H9 (cell line): Measurements from ENCODE around the gene MAP4K3. TPM values are rescaled to one million over a fixed set of nuclear protein-coding genes. Genes with fewer than 3 reads are reported as not detected.
A peak's percentile ranks its signal among the peaks of the same experiment; 100 is the strongest.

Experiments used
- DNase-seq: peaks from one replicate; pipeline ENCODE4 v3.0.0-alpha.2; 2017
- H2AFZ ChIP-seq: one replicate; pipeline ENCODE4 v1.6.1; 2013; ENCODE audit warnings: mild to moderate bottlenecking, low read length, control low read depth, moderate library complexity
- H2AK5ac ChIP-seq: 2 replicates; pipeline ENCODE4 v1.6.1; 2013; ENCODE audit warnings: low read length, control low read depth, mixed read lengths; ENCODE audit not compliant: insufficient read length
- H2BK120ac ChIP-seq: one replicate; pipeline ENCODE4 v1.6.1; 2013; ENCODE audit warnings: low read depth, mild to moderate bottlenecking, low read length, control low read depth, inconsistent platforms; ENCODE audit not compliant: poor library complexity, severe bottlenecking
- H2BK12ac ChIP-seq: 2 replicates; pipeline ENCODE4 v1.6.1; 2013; ENCODE audit warnings: low read length, control low read depth, mixed read lengths, low read depth; ENCODE audit not compliant: insufficient read length
- H2BK15ac ChIP-seq: 2 replicates; pipeline ENCODE4 v1.6.1; 2013; ENCODE audit warnings: low read depth, low read length, control low read depth
- H2BK20ac ChIP-seq: one replicate; pipeline ENCODE4 v1.6.1; 2013; ENCODE audit warnings: low read depth, mild to moderate bottlenecking, low read length, control low read depth, inconsistent platforms; ENCODE audit not compliant: poor library complexity, severe bottlenecking
- H2BK5ac ChIP-seq: 2 replicates; pipeline ENCODE4 v1.6.1; 2013; ENCODE audit warnings: low read length, control low read depth, mixed read lengths; ENCODE audit not compliant: insufficient read length
- H3K14ac ChIP-seq: 2 replicates; pipeline ENCODE4 v1.6.1; 2013; ENCODE audit warnings: low read length, control low read depth; ENCODE audit not compliant: insufficient read depth
- H3K18ac ChIP-seq: 2 replicates; pipeline ENCODE4 v1.6.1; 2013; ENCODE audit warnings: low read depth, mild to moderate bottlenecking, mixed read lengths, low read length, control low read depth; ENCODE audit not compliant: insufficient read length
- H3K23ac ChIP-seq: 2 replicates; pipeline ENCODE4 v1.6.1; 2013; ENCODE audit warnings: low read length, control low read depth, mixed read lengths, low read depth; ENCODE audit not compliant: insufficient read length
- H3K23me2 ChIP-seq: 2 replicates; pipeline ENCODE4 v1.6.1; 2013; ENCODE audit warnings: low read depth, mild to moderate bottlenecking, mixed read lengths, low read length, control low read depth; ENCODE audit not compliant: insufficient read length, poor library complexity, severe bottlenecking
- H3K27ac ChIP-seq: 2 replicates; pipeline ENCODE4 v1.5.1; 2013; ENCODE audit warnings: low read length, control low read depth, mixed read lengths, low read depth; ENCODE audit not compliant: insufficient read length
- H3K27me3 ChIP-seq: 2 replicates; pipeline ENCODE4 v1.6.1; 2013; ENCODE audit warnings: low read length, control low read depth, inconsistent platforms; ENCODE audit not compliant: insufficient read depth
- H3K4ac ChIP-seq: 2 replicates; pipeline ENCODE4 v1.6.1; 2013; ENCODE audit warnings: low read depth, mild to moderate bottlenecking, control low read depth, inconsistent platforms, low read length, moderate library complexity
- H3K4me1 ChIP-seq: 2 replicates; pipeline ENCODE4 v1.6.1; 2013; ENCODE audit warnings: low read length, control low read depth, inconsistent platforms; ENCODE audit not compliant: insufficient read depth
- H3K4me2 ChIP-seq: 2 replicates; pipeline ENCODE4 v1.6.1; 2013; ENCODE audit warnings: low read length, control low read depth, mixed read lengths; ENCODE audit not compliant: insufficient read length, insufficient read depth
- H3K56ac ChIP-seq: 2 replicates; pipeline ENCODE4 v1.6.1; 2013; ENCODE audit warnings: low read depth, mild to moderate bottlenecking, mixed read lengths, low read length, control low read depth; ENCODE audit not compliant: insufficient read length
- H3K79me1 ChIP-seq: 2 replicates; pipeline ENCODE4 v1.6.1; 2013; ENCODE audit warnings: low read depth, mild to moderate bottlenecking, moderate library complexity, low read length, control low read depth, inconsistent platforms; ENCODE audit not compliant: insufficient read depth, poor library complexity, severe bottlenecking
- H3K79me2 ChIP-seq: 2 replicates; pipeline ENCODE4 v1.6.1; 2013; ENCODE audit warnings: low read length, control low read depth, inconsistent platforms; ENCODE audit not compliant: insufficient read depth
- H3K9ac ChIP-seq: 2 replicates; pipeline ENCODE4 v1.6.1; 2013; ENCODE audit warnings: low read length, control low read depth, mixed read lengths; ENCODE audit not compliant: insufficient read length; ENCODE audit errors: extremely low read depth
- H3K9me3 ChIP-seq: one replicate; pipeline ENCODE4 v1.6.1; 2013; ENCODE audit warnings: low read depth, low read length, inconsistent platforms; ENCODE audit not compliant: control insufficient read depth
- H3T11ph ChIP-seq: one replicate; pipeline ENCODE4 v1.6.1; 2013; ENCODE audit warnings: mild to moderate bottlenecking, low read length, control low read depth, inconsistent platforms
- H4K20me1 ChIP-seq: one replicate; pipeline ENCODE4 v1.6.1; 2013; ENCODE audit not compliant: control insufficient read depth, insufficient read length, insufficient read depth
- H4K5ac ChIP-seq: 2 replicates; pipeline ENCODE4 v1.6.1; 2013; ENCODE audit warnings: low read depth, mild to moderate bottlenecking, mixed read lengths, low read length, control low read depth; ENCODE audit not compliant: insufficient read length
- H4K8ac ChIP-seq: replicated peaks from 2 replicates; pipeline ENCODE4 v1.6.1; 2013; ENCODE audit warnings: low read length, control low read depth, mixed read lengths, low read depth; ENCODE audit not compliant: insufficient read length
- H4K91ac ChIP-seq: 2 replicates; pipeline ENCODE4 v1.6.1; 2013; ENCODE audit warnings: low read depth, mild to moderate bottlenecking, moderate library complexity, mixed read lengths, low read length, control low read depth; ENCODE audit not compliant: insufficient read length
- H3K27ac Mint-ChIP-seq, 3 experiments: 2 replicates in 2 of 3; 3 replicates in 1 of 3; pipeline ENCODE4 v1.8.0; 2020 to 2021; ENCODE audit warnings: mixed read lengths in 3 of 3, mild to moderate bottlenecking in 1 of 3, moderate library complexity in 1 of 3
- H3K27me3 Mint-ChIP-seq: 2 replicates; pipeline ENCODE4 v1.8.0; 2021; ENCODE audit warnings: low read depth, mild to moderate bottlenecking, moderate library complexity, mixed read lengths
- H3K36me3 Mint-ChIP-seq, 3 experiments: 2 replicates in 2 of 3; 3 replicates in 1 of 3; pipeline ENCODE4 v1.8.0; 2020 to 2021; ENCODE audit warnings: low read depth in 3 of 3, mixed read lengths in 3 of 3; ENCODE audit not compliant: insufficient read depth in 1 of 3
- H3K4me1 Mint-ChIP-seq, 2 experiments: 2 replicates each; pipeline ENCODE4 v1.8.0; 2020; ENCODE audit warnings: mixed read lengths in 2 of 2
- H3K4me3 Mint-ChIP-seq, 2 experiments: 2 replicates in 1 of 2; 3 replicates in 1 of 2; pipeline ENCODE4 v1.8.0; 2020 to 2021; ENCODE audit warnings: mild to moderate bottlenecking in 2 of 2, mixed read lengths in 2 of 2, moderate library complexity in 1 of 2
- H3K9me3 Mint-ChIP-seq, 2 experiments: 2 replicates in 1 of 2; 3 replicates in 1 of 2; pipeline ENCODE4 v1.8.0; 2020; ENCODE audit warnings: mild to moderate bottlenecking in 2 of 2, mixed read lengths in 2 of 2, moderate library complexity in 1 of 2
- WGBS: extraction: QIAGEN DNeasy Blood & Tissue Kit; methylation state at CpG from one replicate; pipeline ENCODE4 v1.1.7; 2013; ENCODE audit warnings: missing lambda C conversion rate, low lambda C conversion rate, mixed read lengths; ENCODE audit not compliant: insufficient read length; ENCODE audit errors: extremely low coverage; 5-methylcytosine and 5-hydroxymethylcytosine counted together
- total RNA-seq: library from RNA; stranded (reverse); gene quantifications from 2 replicates; pipeline ENCODE4 v1.2.1, GENCODE V29; 2021
- TF ChIP-seq, protein P1 (sequence below): fragments of 200-600 bp; sonication (generic); conservative IDR thresholded peaks from 3 replicates; pipeline ENCODE4 v1.8.0; 2021; ENCODE audit warnings: antibody characterized with exemption, mild to moderate bottlenecking

Gene MAP4K3
- total RNA-seq, 1 experiment from 2014 or later: 37.9 TPM

DNA sequence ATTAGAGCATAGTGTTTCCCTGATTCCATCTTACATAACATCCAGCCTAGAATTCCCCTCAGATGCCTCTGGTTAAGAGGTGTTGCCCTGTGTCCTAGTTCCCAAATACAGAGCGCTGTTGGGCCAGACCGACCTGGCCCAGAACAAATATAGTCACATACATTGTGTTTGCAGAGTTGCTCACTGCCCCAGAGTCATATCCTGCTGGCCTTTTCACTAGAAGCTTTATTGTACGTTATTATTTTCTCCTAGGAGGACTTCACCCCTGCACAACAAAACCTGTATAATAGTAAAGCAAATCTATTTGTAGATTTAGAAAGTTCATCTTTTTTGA is 11.1 kb upstream of the MAP4K3 start:
- Histone ChIP-seq H2BK12ac (no peak overlapping the region), H4K8ac (no peak overlapping the region), H2BK15ac (no peak overlapping the region), H3K4me2 (no peak overlapping the region), H2BK5ac (no peak overlapping the region), H2AFZ (no peak overlapping the region), H3K9me3 (no peaks in the 10 kb centered on the region), H3K9ac (no peak overlapping the region), H3T11ph (no peak overlapping the region), H3K18ac (no peak overlapping the region), H3K4me1 (no peaks in the 10 kb centered on the region), H4K91ac (no peak overlapping the region), H3K23ac (no peak overlapping the region), H2BK120ac (no peak overlapping the region), H2BK20ac (no peak overlapping the region), H3K56ac (no peak overlapping the region), H3K27me3 (no peaks in the 10 kb centered on the region), H2AK5ac (no peak overlapping the region), H3K4ac (no peak overlapping the region), H3K27ac (no peak overlapping the region), H3K14ac (no peak overlapping the region), H4K20me1 (no peaks in the 10 kb centered on the region), H3K23me2 (no peaks in the 10 kb centered on the region), H3K79me1 (no peaks in the 10 kb centered on the region), H3K79me2 (peaks cover 2% of the 10 kb centered on the region; the same call in 1 of the 2 replicates), H4K5ac (no peak overlapping the region)
- Mint-ChIP-seq H3K27ac (peak overlapping the region in 2 of 3 experiments; percentile 25 to 32; a peak in 2 of 7 replicates), H3K4me1 (no peaks in the 10 kb centered on the region), H3K4me3 (no peak overlapping the region), H3K27me3 (no peaks in the 10 kb centered on the region), H3K36me3 (peaks cover 0 to 6% (median under 1%) of the 10 kb centered on the region in 3 experiments; a peak in 2 of 7 replicates), H3K9me3 (peaks cover 0 to 3% of the 10 kb centered on the region in 2 experiments; a peak in 1 of 5 replicates)
- TF ChIP-seq, protein P1, sequence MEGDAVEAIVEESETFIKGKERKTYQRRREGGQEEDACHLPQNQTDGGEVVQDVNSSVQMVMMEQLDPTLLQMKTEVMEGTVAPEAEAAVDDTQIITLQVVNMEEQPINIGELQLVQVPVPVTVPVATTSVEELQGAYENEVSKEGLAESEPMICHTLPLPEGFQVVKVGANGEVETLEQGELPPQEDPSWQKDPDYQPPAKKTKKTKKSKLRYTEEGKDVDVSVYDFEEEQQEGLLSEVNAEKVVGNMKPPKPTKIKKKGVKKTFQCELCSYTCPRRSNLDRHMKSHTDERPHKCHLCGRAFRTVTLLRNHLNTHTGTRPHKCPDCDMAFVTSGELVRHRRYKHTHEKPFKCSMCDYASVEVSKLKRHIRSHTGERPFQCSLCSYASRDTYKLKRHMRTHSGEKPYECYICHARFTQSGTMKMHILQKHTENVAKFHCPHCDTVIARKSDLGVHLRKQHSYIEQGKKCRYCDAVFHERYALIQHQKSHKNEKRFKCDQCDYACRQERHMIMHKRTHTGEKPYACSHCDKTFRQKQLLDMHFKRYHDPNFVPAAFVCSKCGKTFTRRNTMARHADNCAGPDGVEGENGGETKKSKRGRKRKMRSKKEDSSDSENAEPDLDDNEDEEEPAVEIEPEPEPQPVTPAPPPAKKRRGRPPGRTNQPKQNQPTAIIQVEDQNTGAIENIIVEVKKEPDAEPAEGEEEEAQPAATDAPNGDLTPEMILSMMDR: no peak
- WGBS: no CpG with 5 or more reads among the region's 3 CpGs
- DNase-seq: no peak
